WI38 (cell line): ENCODE data around the gene SPTB.

Source experiments
- H3K4me3 ChIP-seq: 2 replicates; pipeline ENCODE4 v1.5.1; 2011; ENCODE audit warnings: low read depth, mild to moderate bottlenecking, control low read depth, low read length
- CTCF ChIP-seq: IDR thresholded peaks from 2 replicates; pipeline ENCODE4 v1.5.1; 2012; ENCODE audit warnings: low read depth, mild to moderate bottlenecking, control low read depth, low read length

The SPTB gene

DNA sequence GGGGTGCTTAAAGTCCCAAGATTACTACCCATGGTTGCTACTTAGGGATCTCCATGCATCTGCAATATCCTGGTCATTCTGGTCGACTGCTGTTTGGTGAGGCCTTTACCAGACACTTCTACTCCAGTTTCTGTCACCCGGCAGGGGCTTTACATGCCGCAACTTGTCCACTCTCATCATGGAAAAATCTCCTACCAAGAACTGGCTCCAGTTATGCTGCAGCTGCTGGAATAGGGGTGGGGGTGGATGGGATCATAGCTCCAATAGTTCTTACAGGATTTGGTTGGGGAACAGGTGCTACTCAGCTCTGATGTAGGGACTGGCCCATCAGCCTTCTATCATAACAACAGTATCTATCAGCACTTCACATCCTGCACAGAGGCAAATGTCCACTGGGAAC lies 51.6 kb downstream of the SPTB start:
- no peak for TF ChIP-seq CTCF
- no peak overlapping the region for H3K4me3 ChIP-seq

DNA sequence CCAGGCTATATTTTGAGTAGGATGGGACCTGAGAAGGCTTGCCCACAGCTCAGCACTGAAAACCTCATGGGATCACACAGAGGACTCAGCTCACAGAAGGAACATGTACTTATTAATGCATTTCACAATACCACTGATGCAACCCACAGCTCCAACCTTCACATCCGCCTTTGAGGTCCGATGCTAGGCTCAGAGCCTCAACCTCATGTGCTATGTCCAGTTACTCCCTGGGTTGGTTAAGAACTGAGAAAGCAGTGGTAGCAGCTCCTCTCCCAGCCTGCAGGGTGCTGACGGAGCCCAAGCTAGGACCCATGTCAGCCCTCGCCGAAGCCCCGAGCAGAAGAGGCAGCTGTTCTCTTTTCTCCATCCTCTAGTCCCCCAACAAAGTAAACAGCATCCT lies 52.9 kb downstream of the SPTB start:
- no peak for TF ChIP-seq CTCF
- H3K4me3 ChIP-seq, result no peak overlapping the region

GRCh38 chr14:64826333-64826732 lies 53.4 kb downstream of the SPTB start:
- TF ChIP-seq CTCF, result no peak
- H3K4me3 ChIP-seq, result no peak overlapping the region

DNA sequence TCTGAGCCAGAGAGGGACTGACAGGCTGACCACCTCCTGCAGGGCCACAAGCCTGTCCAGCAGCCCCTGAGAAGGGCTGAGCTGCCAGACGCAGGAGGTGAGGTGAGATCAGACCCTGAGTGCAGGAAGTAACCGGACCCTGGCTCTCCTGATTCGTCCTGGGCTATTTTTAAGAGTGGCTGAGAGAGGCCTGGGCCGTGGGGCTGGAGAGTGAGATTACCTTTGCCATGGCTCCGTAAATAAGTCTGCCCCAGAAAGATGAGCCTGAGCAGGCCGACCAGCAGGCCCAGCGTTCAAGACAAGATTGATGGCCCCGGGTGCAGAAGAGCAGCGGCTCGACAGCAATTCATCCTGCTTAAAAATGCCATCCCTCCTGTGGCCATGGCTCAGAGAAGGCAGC lies 54.2 kb downstream of the SPTB start:
- TF ChIP-seq CTCF, result no peak

DNA sequence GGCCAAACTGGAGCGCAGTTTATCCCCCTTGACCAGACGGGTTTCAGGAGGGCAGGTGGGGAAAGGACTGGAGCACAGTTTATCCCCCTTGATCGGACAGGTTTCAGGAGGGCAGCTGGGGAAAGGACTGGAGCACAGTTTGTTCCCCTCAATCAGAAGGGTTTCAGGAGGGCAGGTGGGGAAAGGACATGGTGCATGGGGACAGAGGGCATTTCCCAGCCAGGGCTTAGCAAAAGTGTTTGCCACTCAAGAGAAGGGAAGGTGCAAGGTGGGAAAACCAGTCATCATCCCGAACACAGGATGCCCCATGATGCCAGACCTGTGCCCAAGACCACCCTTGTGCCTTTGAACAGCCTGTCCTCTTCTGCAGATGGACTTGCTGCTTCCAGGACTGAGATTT lies 54.7 kb downstream of the SPTB start:
- no peak for TF ChIP-seq CTCF
- no peak overlapping the region for H3K4me3 ChIP-seq

More for the DNA sequence above, 54.2 kb downstream of the SPTB start:
- H3K4me3 ChIP-seq, result no peak overlapping the region

GRCh38 chr14:64824471-64824870 lies 55.2 kb downstream of the SPTB start:
- TF ChIP-seq CTCF, result no peak
- no peak overlapping the region for H3K4me3 ChIP-seq

GRCh38 chr14:64823305-64823861 lies 56.3 kb downstream of the SPTB start:
- TF ChIP-seq CTCF, result peak; percentile 75

More at GRCh38 chr14:64823305-64823861, 56.3 kb downstream of the SPTB start:
- H3K4me3 ChIP-seq, result no peak overlapping the region
